Left colon (tissue), 2 donors: ENCODE data around the gene CTH. TPM values are rescaled to one million over a fixed set of nuclear protein-coding genes. Genes with fewer than 3 reads are reported as not detected.
A peak's percentile ranks its signal among the peaks of the same experiment; 100 is the strongest.
"Not testable (repeated sequence)": the region's sequence is repeated elsewhere in the genome, so short reads cannot be mapped to it uniquely, and the experiment has no call there.

Source experiments
- ATAC-seq: fragments of 200-7000 bp; cut with Tn5 transposase; one replicate; pipeline ENCODE4 v1.9.1; 2020; ENCODE audit warnings: mild to moderate bottlenecking, moderate library complexity
- DNase-seq, 2 donors: peaks; one replicate each; pipeline ENCODE4 v3.0.0-alpha.2; 2020
- intact Hi-C, 2 donors: fragments of 100-400 bp; cut with DNase I in 1 of 2; cut with micrococcal nuclease in 1 of 2; formaldehyde crosslinking; loops; one replicate each; pipeline versions ENCODE4 v1.11.2 to v1.14.0; 2022; cut with DNase I, micrococcal nuclease
- long read RNA-seq: library from polyadenylated mRNA; unstranded; transcript quantifications from one replicate; pipeline ENCODE4 v2.0.0, GENCODE V29; 2021
- total RNA-seq, 2 donors: library from RNA; stranded (reverse); fragmentation: NEBNext Ultra II Directional; extraction: Animal tissue kit (Norgen Biotek cat#: 25700); gene quantifications; one replicate each; pipeline ENCODE4 v1.2.1, GENCODE V29; 2021
- donor health status: DM: no; HTN: no; CAD: no.
- donor health status: DM: yes; HTN: yes; CAD: no.

Gene CTH
- 1 to 10 TPM; 6.4 to 9.1 TPM for total RNA-seq
- long read RNA-seq, partial matches to known transcripts: 0 of 3 reads
- long read RNA-seq, other reads (novel, unspliced or antisense): 0 of 3 reads

DNA sequence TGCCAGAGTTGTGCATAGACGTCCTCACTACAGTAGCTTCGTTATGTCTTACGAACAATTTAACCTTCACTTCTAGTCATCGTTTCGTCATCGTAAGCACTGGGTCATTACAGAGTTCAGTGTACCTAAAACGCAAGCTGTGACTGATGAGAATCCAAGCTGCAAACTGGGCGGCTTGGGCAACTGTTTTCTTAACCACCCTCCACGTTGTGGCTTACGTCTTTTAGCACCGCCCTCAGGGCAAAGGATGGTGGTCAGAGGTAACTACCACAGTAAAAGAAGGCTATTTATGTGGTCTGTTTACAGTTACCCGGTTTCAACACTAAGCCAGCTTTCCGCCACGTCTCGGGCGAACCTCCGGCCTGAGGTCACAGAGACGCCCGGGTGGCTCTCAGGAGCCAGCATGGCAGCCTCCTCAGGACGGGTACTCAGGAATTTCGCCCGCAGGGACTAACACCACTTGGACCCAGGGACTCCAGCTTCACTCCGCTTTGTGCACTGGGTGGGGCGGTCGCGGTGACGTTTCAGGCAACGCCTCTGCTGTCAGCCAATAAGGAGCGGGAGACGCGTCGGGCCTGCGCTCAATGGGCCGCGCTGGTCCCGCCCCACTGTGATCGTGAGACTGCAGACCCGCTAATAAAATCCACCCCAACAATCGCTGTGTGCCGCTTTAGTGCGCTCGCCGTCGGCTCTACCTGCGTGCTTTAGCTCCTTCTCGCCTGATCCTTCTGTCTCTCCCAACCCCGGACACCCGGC is at the start of gene CTH:
CTH (plus strand) TSS at position 665 of the 756 bp plus-strand sequence. CDS start 148 bp downstream, outside the sequence.
- peak; percentile 98 for ATAC-seq
- DNase-seq: peak; percentile 98
- intact Hi-C loops: no loop called here

GRCh38 chr1:70361727-70362398 is 49.2 kb upstream of the CTH start:
- no peak for DNase-seq
- ATAC-seq: no peak
- intact Hi-C loops: no loop called here

GRCh38 chr1:70364439-70364838 is 46.6 kb upstream of the CTH start:
- DNase-seq: no peak

DNA sequence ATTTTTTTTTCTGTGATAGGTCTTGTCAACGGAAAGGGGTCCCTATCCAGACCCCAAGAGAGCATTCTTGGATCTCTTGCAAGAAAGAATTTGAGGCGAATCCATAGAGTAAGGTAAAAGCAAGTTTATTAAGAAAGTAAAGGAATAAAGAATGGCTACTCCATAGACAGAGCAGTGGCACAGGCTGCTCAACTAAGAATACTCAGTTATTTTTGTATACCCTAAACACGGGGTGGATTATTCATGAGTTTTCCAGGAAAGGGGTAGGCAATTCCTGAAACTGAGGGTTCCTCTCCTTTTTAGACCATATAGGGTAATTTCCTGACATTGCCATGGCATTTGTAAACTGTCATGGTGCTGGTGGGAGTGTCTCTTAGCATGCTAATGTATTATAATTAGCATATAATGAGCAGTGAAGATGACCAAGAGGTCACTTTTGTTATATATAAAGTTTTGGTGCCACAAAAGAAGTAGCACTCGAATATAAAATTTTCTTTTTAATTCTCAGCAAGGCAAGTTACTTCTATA is 44.6 kb upstream of the CTH start:
- intact Hi-C loops, ATAC-seq, DNase-seq: not testable (repeated sequence)

More at GRCh38 chr1:70364439-70364838, 46.6 kb upstream of the CTH start:
- intact Hi-C loops: no loop called here
- ATAC-seq: no peak

- DNase-seq: peak; percentile 5 to 36
- intact Hi-C loops: not testable (repeated sequence)
- peak; percentile 92 for ATAC-seq
These were observed 44.1 kb upstream of the CTH start for GRCh38 chr1:70366997-70367396.

DNA sequence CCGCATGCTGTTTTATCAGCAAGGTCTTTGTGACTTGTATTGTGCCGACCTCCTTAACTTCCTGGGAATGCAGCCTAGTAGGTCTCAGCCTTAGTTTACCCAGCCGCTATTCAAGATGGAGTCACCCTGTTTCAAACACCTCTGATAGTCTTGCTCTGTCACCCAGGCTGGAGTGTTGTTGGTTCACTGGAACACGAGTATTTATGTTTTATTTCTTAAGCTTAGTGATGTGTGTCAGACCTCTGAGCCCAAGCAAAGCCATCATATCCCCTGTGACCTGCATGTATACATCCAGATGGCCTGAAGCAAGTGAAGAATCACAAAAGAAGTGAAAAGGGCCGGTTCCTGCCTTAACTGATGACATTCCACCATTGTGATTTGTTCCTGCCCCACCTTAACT is 43.7 kb upstream of the CTH start:
- intact Hi-C loops: not testable (repeated sequence)
- ATAC-seq: peak; percentile 76

DNA sequence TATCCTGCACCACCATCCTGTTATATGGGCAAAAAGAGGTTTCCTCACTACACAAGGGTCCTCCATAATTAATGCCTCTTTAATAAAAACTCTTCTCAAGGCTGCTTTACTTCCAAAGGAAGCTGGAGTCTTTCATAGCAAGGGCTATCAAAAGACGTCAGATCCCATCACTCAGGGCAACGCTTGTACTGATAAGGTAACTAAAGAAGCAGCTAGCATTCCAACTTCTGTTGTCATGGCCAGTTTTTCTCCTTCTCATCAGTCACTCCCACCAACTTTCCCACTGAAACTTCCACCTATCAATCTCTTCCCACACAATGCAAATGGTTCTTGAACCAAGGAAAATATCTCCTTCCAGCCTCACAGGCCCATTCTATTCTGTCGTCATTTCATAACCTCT is 39.5 kb upstream of the CTH start:
- intact Hi-C loops, ATAC-seq, DNase-seq: not testable (repeated sequence)

More for the DNA sequence above, 43.7 kb upstream of the CTH start:
- not testable (repeated sequence) for DNase-seq

DNA sequence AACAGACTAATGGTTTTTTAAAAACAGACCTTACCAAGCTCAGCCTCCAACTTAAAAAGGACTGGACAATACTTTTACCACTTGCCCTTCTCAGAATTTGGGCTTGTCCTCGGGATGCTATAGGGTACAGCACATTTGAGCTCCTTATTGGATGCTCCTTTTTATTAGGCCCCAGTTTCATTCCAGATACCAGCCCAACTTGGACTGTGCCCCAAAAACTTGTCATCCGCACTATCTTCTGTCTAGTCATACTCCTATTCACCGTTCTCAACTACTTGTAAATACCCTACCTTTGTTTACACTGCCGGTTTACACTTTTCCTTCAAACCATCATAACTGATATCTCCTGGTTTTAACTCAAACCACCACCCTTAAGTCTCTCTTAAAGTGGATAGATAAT is 38.6 kb upstream of the CTH start:
- no peak for ATAC-seq
- intact Hi-C loops: no loop called here

DNA sequence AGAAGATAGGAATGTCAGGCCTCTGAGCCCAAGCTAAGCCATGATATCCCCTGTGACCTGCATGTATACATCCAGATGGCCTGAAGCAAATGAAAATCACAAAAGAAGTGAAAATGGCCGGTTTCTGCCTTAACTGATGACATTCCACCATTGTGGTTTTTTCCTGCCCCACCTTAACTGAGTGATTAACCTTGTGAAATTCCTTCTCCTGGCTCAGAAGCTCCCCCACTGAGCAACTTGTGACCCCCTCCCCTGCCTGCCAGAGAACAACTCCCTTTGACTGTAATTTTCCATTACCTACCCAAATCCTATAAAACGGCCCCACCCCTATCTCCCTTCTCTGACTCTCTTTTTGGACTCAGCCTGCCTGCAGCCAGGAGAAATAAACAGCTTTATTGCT is 37.5 kb upstream of the CTH start:
- intact Hi-C loops, ATAC-seq, DNase-seq: not testable (repeated sequence)

More for the DNA sequence above, 38.6 kb upstream of the CTH start:
- no peak for DNase-seq

GRCh38 chr1:70376196-70376595 is 34.9 kb upstream of the CTH start:
- no peak for ATAC-seq
- no peak for DNase-seq
- intact Hi-C loops: no loop called here

- intact Hi-C loops: no loop called here
- peak; percentile 67 for ATAC-seq
These were observed 28.4 kb upstream of the CTH start for GRCh38 chr1:70382682-70383081.

DNA sequence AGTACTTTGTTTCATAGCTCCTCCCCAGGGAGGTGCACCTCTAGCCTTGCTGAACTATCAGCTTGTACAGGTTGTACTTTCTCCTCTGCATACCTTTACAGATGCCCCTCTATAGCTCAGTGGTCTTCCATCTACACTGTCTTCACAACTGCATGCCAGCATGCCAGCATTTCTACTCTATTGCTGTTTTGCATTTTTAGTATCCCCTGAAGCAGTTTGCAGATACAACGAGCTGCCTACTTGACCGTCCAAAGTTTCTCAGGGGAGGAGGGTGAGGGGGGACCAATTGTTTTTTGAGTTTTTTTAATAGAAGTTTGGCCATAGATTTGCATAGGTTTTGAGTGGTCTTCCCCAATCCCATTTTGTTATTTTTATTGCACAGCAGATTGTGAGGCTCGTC is 27.6 kb upstream of the CTH start:
- ATAC-seq: no peak
- DNase-seq: no peak
- intact Hi-C loops: no loop called here

More at GRCh38 chr1:70382682-70383081, 28.4 kb upstream of the CTH start:
- DNase-seq: no peak

GRCh38 chr1:70384542-70384941 is 26.5 kb upstream of the CTH start:
- intact Hi-C loops: no loop called here
- DNase-seq (no peak), ATAC-seq (no peak)

DNA sequence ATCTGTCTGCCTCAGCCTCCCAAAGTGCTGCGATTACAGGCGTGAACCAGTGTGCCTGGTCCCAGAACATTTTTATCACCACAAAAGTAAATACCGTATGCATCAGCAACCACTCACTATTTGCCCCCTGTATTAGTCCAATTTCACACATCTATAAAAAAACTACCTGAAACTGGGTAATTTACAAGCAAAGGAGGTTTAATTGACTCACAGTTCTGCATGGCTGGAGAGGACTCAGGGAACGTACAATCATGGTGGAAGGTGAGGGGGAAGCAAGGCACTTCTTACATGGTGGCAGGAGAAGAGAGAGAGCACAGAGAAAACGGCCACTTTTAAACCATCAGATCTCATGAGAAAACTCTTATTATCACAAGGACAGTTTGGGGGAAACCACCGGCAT is 25.6 kb upstream of the CTH start:
- DNase-seq: no peak
- intact Hi-C loops: no loop called here
- ATAC-seq: no peak

GRCh38 chr1:70386121-70386520 is 24.9 kb upstream of the CTH start:
- no peak for DNase-seq
- intact Hi-C loops: no loop called here
- no peak for ATAC-seq

DNA sequence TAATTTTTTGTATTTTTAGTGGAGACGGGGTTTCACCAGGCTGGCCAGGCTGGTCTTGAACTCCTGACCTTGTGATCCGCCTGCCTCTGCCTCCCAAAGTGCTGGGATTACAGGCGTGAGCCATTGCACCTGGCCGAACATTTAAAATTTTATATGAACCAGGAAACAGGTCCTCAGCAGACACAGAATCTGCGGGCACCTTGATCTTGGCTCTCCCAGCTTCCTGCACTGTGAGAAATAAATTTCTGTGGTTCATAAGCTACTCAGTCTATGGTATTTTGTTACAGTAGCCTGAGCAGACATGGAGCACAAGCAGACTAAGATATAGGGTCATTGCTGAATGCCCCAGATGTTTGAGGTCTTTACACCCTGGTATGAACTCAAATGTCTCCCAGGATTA is 23.6 kb upstream of the CTH start:
- intact Hi-C loops: no loop called here
- ATAC-seq: peak; percentile 59
- DNase-seq: no peak

DNA sequence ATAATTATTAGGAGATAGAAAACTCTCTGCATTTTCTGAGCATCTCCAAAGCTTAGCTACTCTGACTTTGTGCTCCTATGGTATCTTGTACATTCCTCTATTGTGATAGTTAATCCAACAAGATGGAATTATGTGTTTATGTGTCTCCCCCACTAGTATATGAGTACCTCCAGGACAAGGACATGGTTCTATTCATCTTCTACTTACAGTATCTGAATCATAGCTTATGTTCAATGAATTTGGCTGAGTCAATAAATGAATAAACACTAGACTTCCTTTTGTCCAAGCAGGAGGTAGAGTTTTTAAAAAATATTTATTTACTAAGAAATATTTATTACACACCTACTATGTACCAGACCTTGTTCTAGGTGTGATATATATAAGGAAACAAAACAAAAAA is 18.4 kb upstream of the CTH start:
- intact Hi-C loops: no loop called here
- DNase-seq (no peak), ATAC-seq (no peak)

DNA sequence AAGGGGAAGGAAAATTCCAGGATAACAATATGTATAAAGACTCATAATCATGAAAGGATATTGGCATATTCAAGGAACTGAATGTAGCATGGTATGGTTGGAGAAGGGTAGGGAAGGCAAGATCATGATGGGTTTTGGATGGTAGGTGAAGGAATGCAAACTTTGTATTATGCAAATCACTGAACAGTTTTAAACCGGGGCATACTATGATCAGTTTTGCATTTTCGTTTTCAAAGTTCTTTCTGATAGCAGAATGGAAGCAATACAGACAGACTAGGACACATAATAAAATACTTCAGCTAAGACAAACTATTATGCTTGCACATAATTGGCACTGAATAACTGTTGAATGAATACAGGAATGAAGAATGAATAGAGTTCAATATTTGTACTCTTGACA is 14.5 kb upstream of the CTH start:
- intact Hi-C loops: no loop called here
- ATAC-seq (no peak), DNase-seq (no peak)

GRCh38 chr1:70397013-70397412 is 14.1 kb upstream of the CTH start:
- intact Hi-C loops: no loop called here
- DNase-seq (no peak), ATAC-seq (peak; percentile 63)

DNA sequence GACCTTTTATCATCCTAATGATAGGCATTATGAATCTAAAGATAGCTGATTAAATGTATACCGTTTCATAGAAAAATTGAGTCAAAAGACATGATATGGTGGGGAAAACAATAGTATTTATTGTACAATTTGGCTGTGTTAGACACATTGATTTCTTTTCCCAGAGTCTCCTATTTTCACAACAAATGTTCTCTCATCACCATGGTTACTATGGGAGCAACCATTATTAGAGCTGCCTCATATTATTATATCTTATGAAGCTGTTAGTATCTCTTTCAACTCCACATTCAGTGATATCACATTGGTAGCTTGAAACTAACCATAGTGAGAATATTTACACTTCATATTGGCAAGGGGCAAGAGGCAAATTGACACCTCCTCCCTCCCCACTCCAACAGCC is 10.7 kb upstream of the CTH start:
- ATAC-seq: no peak
- intact Hi-C loops: no loop called here

More for the DNA sequence above, 10.7 kb upstream of the CTH start:
- no peak for DNase-seq
